Hepatocyte (in vitro differentiated cells): ENCODE measurements around the gene ENOSF1. TPM values are rescaled to one million over a fixed set of nuclear protein-coding genes. Genes with fewer than 3 reads are reported as not detected.

Source experiments
- DNase-seq: peaks from one replicate; pipeline ENCODE4 v3.0.0-alpha.2; 2016; ENCODE audit warnings: low spot score
- H2AFZ ChIP-seq: fragments of 200-600 bp; sonication (generic); 2 replicates; pipeline ENCODE4 v1.6.0; 2016; ENCODE audit warnings: antibody characterized with exemption, mild to moderate bottlenecking
- H3K27ac ChIP-seq: fragments of 200-600 bp; sonication (generic); 2 replicates; pipeline ENCODE4 v1.5.1; 2016; ENCODE audit warnings: mild to moderate bottlenecking
- H3K27me3 ChIP-seq: fragments of 200-600 bp; sonication (generic); 2 replicates; pipeline ENCODE4 v1.6.1; 2016
- H3K36me3 ChIP-seq: fragments of 200-600 bp; sonication (generic); replicated peaks from 2 replicates; pipeline ENCODE4 v1.5.1; 2016; ENCODE audit warnings: low read depth; ENCODE audit not compliant: insufficient read depth
- H3K4me1 ChIP-seq: fragments of 200-600 bp; sonication (generic); 2 replicates; pipeline ENCODE4 v1.5.1; 2016; ENCODE audit warnings: mild to moderate bottlenecking, moderate library complexity; ENCODE audit not compliant: insufficient read depth
- H3K4me2 ChIP-seq: fragments of 200-600 bp; sonication (generic); 2 replicates; pipeline ENCODE4 v1.6.0; 2016
- H3K4me3 ChIP-seq: fragments of 200-600 bp; sonication (generic); 2 replicates; pipeline ENCODE4 v1.5.1; 2016; ENCODE audit warnings: mild to moderate bottlenecking
- H3K79me2 ChIP-seq: fragments of 200-600 bp; sonication (generic); 2 replicates; pipeline ENCODE4 v1.6.0; 2017; ENCODE audit warnings: mild to moderate bottlenecking
- H3K9me2 ChIP-seq: fragments of 200-600 bp; sonication (generic); replicated peaks from 2 replicates; pipeline ENCODE4 v1.6.0; 2017; ENCODE audit warnings: mild to moderate bottlenecking; ENCODE audit not compliant: insufficient read depth
- H3K9me3 ChIP-seq: fragments of 200-600 bp; sonication (generic); 2 replicates; pipeline ENCODE4 v1.5.1; 2016; ENCODE audit warnings: low read depth, mild to moderate bottlenecking
- H4K20me1 ChIP-seq: fragments of 200-600 bp; sonication (generic); 2 replicates; pipeline ENCODE4 v1.6.0; 2016; ENCODE audit warnings: mild to moderate bottlenecking; ENCODE audit not compliant: insufficient read depth, poor library complexity, severe bottlenecking
- CTCF ChIP-seq: fragments of 200-600 bp; sonication (generic); IDR thresholded peaks from 2 replicates; pipeline ENCODE4 v1.5.1; 2016; ENCODE audit warnings: antibody characterized with exemption, mild to moderate bottlenecking; ENCODE audit not compliant: poor library complexity
- EZH2 ChIP-seq: fragments of 200-600 bp; sonication (generic); IDR thresholded peaks from 2 replicates; pipeline ENCODE4 v1.6.1; 2016; ENCODE audit warnings: antibody characterized with exemption, mild to moderate bottlenecking, borderline replicate concordance
- EZH2phosphoT487 ChIP-seq: fragments of 200-600 bp; sonication (generic); IDR thresholded peaks from one replicate; pipeline ENCODE4 v1.6.1; 2018; ENCODE audit warnings: antibody characterized with exemption, mild to moderate bottlenecking, low read depth, moderate library complexity; ENCODE audit not compliant: unreplicated experiment, severe bottlenecking
- WGBS: methylation state at CpG from one replicate; pipeline ENCODE4 v1.1.6; 2016; ENCODE audit warnings: low lambda C conversion rate; ENCODE audit errors: missing lambda C conversion rate; 5-methylcytosine and 5-hydroxymethylcytosine counted together
- polyA plus RNA-seq: library from polyadenylated mRNA; unstranded; fragments of >200 nt; fragmentation: Nextera tagmentation; extraction: Ambion mirVana; gene quantifications from 2 replicates; pipeline ENCODE4 v1.2.1, GENCODE V29; 2016
- total RNA-seq: library from RNA; depleted of rRNA; stranded (reverse); fragments of >200 nt; gene quantifications from 2 replicates; pipeline ENCODE4 v1.2.3, GENCODE V29; 2014

ENOSF1 gene
- total and polyA plus RNA-seq, 2 experiments from 2014 or later = 41.6 to 44.5 TPM

- no peak for TF ChIP-seq CTCF
- no peak for TF ChIP-seq EZH2
- no peak for TF ChIP-seq EZH2phosphoT487
- Histone ChIP-seq H4K20me1 (peaks cover 3% of the 10 kb centered on the region), H3K9me3 (no peaks in the 10 kb centered on the region), H3K36me3 (no peaks in the 10 kb centered on the region), H3K79me2 (peaks cover 58% of the 10 kb centered on the region), H3K4me1 (peaks cover 21% of the 10 kb centered on the region), H2AFZ (no peak overlapping the region), H3K4me2 (no peak overlapping the region), H3K9me2 (no peaks in the 10 kb centered on the region), H3K27me3 (no peaks in the 10 kb centered on the region), H3K4me3 (no peak overlapping the region), H3K27ac (no peak overlapping the region)
- no peak for DNase-seq
- 97% methylated on average over 10 of the region's 10 CpGs for WGBS
Observed at GRCh38 chr18:708096-708495, 4.3 kb downstream of the ENOSF1 start.

GRCh38 chr18:706405-706804 is 6.0 kb downstream of the ENOSF1 start:
- H4K20me1 ChIP-seq = peaks cover 3% of the 10 kb centered on the region
- WGBS = 88% methylated on average over 8 of the region's 8 CpGs
- TF ChIP-seq CTCF (no peak), EZH2phosphoT487 (no peak), EZH2 (no peak)

GRCh38 chr18:703213-703967 is 9.0 kb downstream of the ENOSF1 start:
- Histone ChIP-seq H3K4me2 (peak overlapping the region; percentile 47), H3K9me2 (no peaks in the 10 kb centered on the region), H2AFZ (no peak overlapping the region), H4K20me1 (peaks cover 3% of the 10 kb centered on the region), H3K4me1 (peaks cover 19% of the 10 kb centered on the region), H3K36me3 (no peaks in the 10 kb centered on the region), H3K27me3 (no peaks in the 10 kb centered on the region), H3K79me2 (peaks cover 45% of the 10 kb centered on the region), H3K9me3 (no peaks in the 10 kb centered on the region), H3K4me3 (no peak overlapping the region), H3K27ac (peak overlapping the region; percentile 91)
- TF ChIP-seq EZH2 (no peak), EZH2phosphoT487 (no peak), CTCF (no peak)
- DNase-seq = peak; percentile 60
- WGBS = 35% methylated on average over 8 of the region's 8 CpGs

More at GRCh38 chr18:706405-706804, 6.0 kb downstream of the ENOSF1 start:
- H3K4me2 ChIP-seq = no peak overlapping the region
- no peaks in the 10 kb centered on the region for H3K27me3 ChIP-seq
- H3K79me2 ChIP-seq = peaks cover 57% of the 10 kb centered on the region
- no peak overlapping the region for H3K27ac ChIP-seq
- H3K9me3 ChIP-seq = no peaks in the 10 kb centered on the region
- H2AFZ ChIP-seq = no peak overlapping the region
- H3K4me1 ChIP-seq = peaks cover 32% of the 10 kb centered on the region
- no peak overlapping the region for H3K4me3 ChIP-seq
- H3K36me3 ChIP-seq = no peaks in the 10 kb centered on the region
- H3K9me2 ChIP-seq = no peaks in the 10 kb centered on the region
- DNase-seq = no peak
